WTC11 (cell line): ENCODE results near the gene PHKA1. TPM values are rescaled to one million over a fixed set of nuclear protein-coding genes. Genes with fewer than 3 reads are reported as not detected.
"Not testable (repeated sequence)": the region's sequence is repeated elsewhere in the genome, so short reads cannot be mapped to it uniquely, and the experiment has no call there.

Experiments
- ATAC-seq: fragments of 200-7000 bp; cut with Tn5 transposase; 2 replicates; pipeline ENCODE4 v1.10.0; 2021; ENCODE audit warnings: mild to moderate bottlenecking, moderate library complexity
- Bru-seq: library from RNA; stranded (reverse); fragments of 400-500 nt; gene quantifications from one replicate; lab custom pipeline; 2021; lab: Mats Ljungman, UMichigan
- CTCF ChIA-PET: fragments of 300-600 bp; sonication (Branson Sonifier 250); formaldehyde crosslinking; loops from one replicate; lab custom pipeline; 2021; ENCODE audit warnings: antibody characterized with exemption; lab: Charles Lee
- POLR2A ChIA-PET: fragments of 350-600 bp; sonication (Branson Sonifier 250); formaldehyde crosslinking; loops from one replicate; lab custom pipeline; 2021; ENCODE audit warnings: antibody characterized with exemption; lab: Charles Lee
- DNase-seq: peaks from one replicate; pipeline ENCODE4 v3.0.0; 2021; ENCODE audit warnings: low spot score
- H3K27ac Mint-ChIP-seq: 2 replicates; pipeline ENCODE4 v1.8.0; 2021; ENCODE audit warnings: mixed read lengths
- H3K27me3 Mint-ChIP-seq: 2 replicates; pipeline ENCODE4 v1.8.0; 2021; ENCODE audit warnings: low read depth, mild to moderate bottlenecking, moderate library complexity, mixed read lengths
- H3K36me3 Mint-ChIP-seq: 2 replicates; pipeline ENCODE4 v1.8.0; 2021; ENCODE audit warnings: mixed read lengths
- H3K4me1 Mint-ChIP-seq: 2 replicates; pipeline ENCODE4 v1.8.0; 2022; ENCODE audit warnings: mixed read lengths
- H3K4me3 Mint-ChIP-seq: 2 replicates; pipeline ENCODE4 v1.8.0; 2021; ENCODE audit warnings: mild to moderate bottlenecking, moderate library complexity, mixed read lengths
- H3K9me3 Mint-ChIP-seq: 2 replicates; pipeline ENCODE4 v1.8.0; 2021; ENCODE audit warnings: mixed read lengths
- EMX1 ChIP-seq: fragments of 250-450 bp; sonication (Bioruptor Pico); IDR thresholded peaks from 2 replicates; pipeline ENCODE4 v1.8.0; 2021; ENCODE audit warnings: mild to moderate bottlenecking
- KAT7 ChIP-seq: sonication (generic); formaldehyde crosslinking; IDR thresholded peaks from 2 replicates; pipeline ENCODE4 v1.8.1; 2023; ENCODE audit warnings: missing genetic modification reagents, mild to moderate bottlenecking, borderline replicate concordance
- NFYB ChIP-seq: sonication (generic); formaldehyde crosslinking; conservative IDR thresholded peaks from 2 replicates; pipeline ENCODE4 v1.8.0; 2022; ENCODE audit warnings: low read depth, missing genetic modification reagents
- RORB ChIP-seq: fragments of 250-450 bp; sonication (Bioruptor Pico); IDR thresholded peaks from 2 replicates; pipeline ENCODE4 v1.9.0; 2021; ENCODE audit warnings: mild to moderate bottlenecking
- SMAD3 ChIP-seq: sonication (generic); formaldehyde crosslinking; IDR thresholded peaks from 2 replicates; pipeline ENCODE4 v1.8.0; 2022; ENCODE audit warnings: missing genetic modification reagents, mild to moderate bottlenecking, borderline replicate concordance
- TCF7 ChIP-seq: sonication (generic); formaldehyde crosslinking; IDR thresholded peaks from 2 replicates; pipeline ENCODE4 v1.8.0; 2022; ENCODE audit warnings: mild to moderate bottlenecking, low read depth, missing genetic modification reagents, moderate library complexity
- TP53 ChIP-seq: sonication (generic); formaldehyde crosslinking; IDR thresholded peaks from 2 replicates; pipeline ENCODE4 v1.8.1; 2023; ENCODE audit warnings: mild to moderate bottlenecking, missing genetic modification reagents
- ZBTB21 ChIP-seq: sonication (generic); formaldehyde crosslinking; IDR thresholded peaks from 2 replicates; pipeline ENCODE4 v1.8.1; 2023; ENCODE audit warnings: mild to moderate bottlenecking, missing genetic modification reagents, borderline replicate concordance
- ZNF232 ChIP-seq: sonication (generic); formaldehyde crosslinking; IDR thresholded peaks from 2 replicates; pipeline ENCODE4 v1.8.0; 2022; ENCODE audit warnings: mild to moderate bottlenecking, missing genetic modification reagents
- ZNF423 ChIP-seq: fragments of 250-450 bp; sonication (Bioruptor Pico); IDR thresholded peaks from 2 replicates; pipeline ENCODE4 v2.1.2; 2022; ENCODE audit warnings: mild to moderate bottlenecking, moderate library complexity
- long read RNA-seq, 3 experiments: library from RNA in 1 of 3; library from capped mRNA in 1 of 3; library from polyadenylated mRNA in 1 of 3; unstranded in 2 of 3; stranded (forward) in 1 of 3; transcript quantifications; one replicate each; pipeline ENCODE4 v2.0.0, GENCODE V29; 2021
- total RNA-seq: library from RNA; stranded (reverse); gene quantifications from 3 replicates; pipeline ENCODE4 v1.2.3, GENCODE V29; 2021
- TF ChIP-seq, protein P1 (sequence below): sonication (generic); formaldehyde crosslinking; IDR thresholded peaks from 2 replicates; pipeline ENCODE4 v1.8.0; 2022; ENCODE audit warnings: mild to moderate bottlenecking, missing genetic modification reagents
- TF ChIP-seq, protein P2 (sequence below): sonication (generic); formaldehyde crosslinking; IDR thresholded peaks from 2 replicates; pipeline ENCODE4 v1.8.1; 2023; ENCODE audit warnings: mild to moderate bottlenecking, moderate library complexity, missing genetic modification reagents
- TF ChIP-seq, protein P3 (sequence below): fragments of 250-450 bp; sonication (Bioruptor Pico); IDR thresholded peaks from 2 replicates; pipeline ENCODE4 v1.8.0; 2021; ENCODE audit warnings: mild to moderate bottlenecking
- TF ChIP-seq, protein P4 (sequence below): fragments of 250-450 bp; sonication (Bioruptor Pico); IDR thresholded peaks from 2 replicates; pipeline ENCODE4 v1.9.0; 2021; ENCODE audit warnings: mild to moderate bottlenecking
- TF ChIP-seq, protein P5 (sequence below): sonication (generic); formaldehyde crosslinking; IDR thresholded peaks from 2 replicates; pipeline ENCODE4 v1.8.0; 2023; ENCODE audit warnings: missing genetic modification reagents

Gene PHKA1
- total RNA-seq: 8.5 to 9.9 TPM (median 8.8 TPM) in 3 replicates
- percentile 50 among the genes with signal in this experiment for Bru-seq, nascent RNA
- long read RNA-seq, experiment 1, full-length matches to known transcripts: 16 of 45 reads
- long read RNA-seq, experiment 1, partial matches to known transcripts: 8 of 45 reads
- long read RNA-seq, experiment 1, other reads (novel, unspliced or antisense): 21 of 45 reads
- long read RNA-seq, experiment 2, full-length matches to known transcripts: 1 of 16 reads
- long read RNA-seq, experiment 2, partial matches to known transcripts: 8 of 16 reads
- long read RNA-seq, experiment 2, other reads (novel, unspliced or antisense): 7 of 16 reads
- long read RNA-seq, experiment 3, partial matches to known transcripts: 0 of 1 reads
- long read RNA-seq, experiment 3, other reads (novel, unspliced or antisense): 1 of 1 reads

DNA sequence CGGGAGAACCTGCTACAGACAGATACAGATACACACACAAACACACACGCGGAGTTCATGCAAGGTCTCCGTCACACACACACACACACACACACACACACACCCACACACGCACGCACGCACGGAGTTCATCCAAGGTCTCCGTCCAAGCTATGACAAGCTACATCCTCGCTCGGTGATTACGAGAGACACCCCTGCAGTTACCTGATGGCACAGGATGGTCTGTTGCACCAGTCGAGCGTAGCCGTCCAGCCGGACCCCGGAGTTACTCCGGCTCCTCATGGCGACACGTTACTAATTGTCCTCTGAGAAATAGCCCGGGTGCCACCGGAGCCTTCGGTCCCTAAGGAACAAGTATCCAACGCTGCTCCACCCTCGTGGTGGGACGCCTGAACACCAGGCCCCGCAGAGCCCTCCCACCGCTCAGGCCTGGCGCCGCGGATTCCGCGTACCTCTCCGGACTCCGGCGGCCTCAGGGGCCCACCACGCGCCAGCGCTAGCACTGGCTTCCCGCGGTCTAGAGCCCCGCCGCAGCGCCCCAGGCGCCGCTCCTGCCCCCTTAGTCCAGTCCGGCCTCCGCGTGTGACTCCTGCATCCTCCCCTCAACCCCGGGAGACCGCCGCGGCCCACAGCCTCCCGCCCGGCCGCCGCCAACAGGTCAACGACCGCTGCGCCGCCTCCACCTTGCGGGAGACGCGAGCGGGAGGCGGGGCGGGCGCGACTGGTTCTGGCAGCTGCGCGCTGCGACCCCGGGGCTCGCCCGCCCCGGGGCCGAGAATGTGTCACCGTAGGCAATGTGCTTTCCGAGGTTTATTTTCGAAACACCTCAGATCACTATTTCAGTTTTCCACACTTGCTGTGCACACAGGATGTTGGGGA lies at the start of gene PHKA1:
Gene PHKA1 (minus strand): TSS at position 708 of the 879 bp plus-strand sequence. CDS start 426 bp downstream, at position 282.
- CTCF ChIA-PET: interaction anchor here (1.3 kb wide), 1 partner anchor 416 kb away, joined by 3 read pairs; no protein-coding TSS in a partner anchor
- H3K27ac Mint-ChIP-seq, H3K9me3 Mint-ChIP-seq, H3K27me3 Mint-ChIP-seq, POLR2A ChIA-PET, H3K36me3 Mint-ChIP-seq: not testable (repeated sequence)
- Mint-ChIP-seq H3K4me1 (peaks cover 15% of the 10 kb centered on the region), H3K4me3 (peak within 1 kb of the TSS; percentile 73)
- ATAC-seq (peak; percentile 77), DNase-seq (peak; percentile 51)
- TF ChIP-seq, protein P1, sequence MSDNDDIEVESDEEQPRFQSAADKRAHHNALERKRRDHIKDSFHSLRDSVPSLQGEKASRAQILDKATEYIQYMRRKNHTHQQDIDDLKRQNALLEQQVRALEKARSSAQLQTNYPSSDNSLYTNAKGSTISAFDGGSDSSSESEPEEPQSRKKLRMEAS: peak; percentile 35; the same call in 1 of the 2 replicates
- TF ChIP-seq, protein P2, sequence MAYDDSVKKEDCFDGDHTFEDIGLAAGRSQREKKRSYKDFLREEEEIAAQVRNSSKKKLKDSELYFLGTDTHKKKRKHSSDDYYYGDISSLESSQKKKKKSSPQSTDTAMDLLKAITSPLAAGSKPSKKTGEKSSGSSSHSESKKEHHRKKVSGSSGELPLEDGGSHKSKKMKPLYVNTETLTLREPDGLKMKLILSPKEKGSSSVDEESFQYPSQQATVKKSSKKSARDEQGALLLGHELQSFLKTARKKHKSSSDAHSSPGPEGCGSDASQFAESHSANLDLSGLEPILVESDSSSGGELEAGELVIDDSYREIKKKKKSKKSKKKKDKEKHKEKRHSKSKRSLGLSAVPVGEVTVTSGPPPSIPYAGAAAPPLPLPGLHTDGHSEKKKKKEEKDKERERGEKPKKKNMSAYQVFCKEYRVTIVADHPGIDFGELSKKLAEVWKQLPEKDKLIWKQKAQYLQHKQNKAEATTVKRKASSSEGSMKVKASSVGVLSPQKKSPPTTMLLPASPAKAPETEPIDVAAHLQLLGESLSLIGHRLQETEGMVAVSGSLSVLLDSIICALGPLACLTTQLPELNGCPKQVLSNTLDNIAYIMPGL (CRISPR knock-in tag): 0 out of 2 replicates have a peak, but pooled peaks have one; percentile 44
- TF ChIP-seq ZNF423 (CRISPR knock-in tag): peak; percentile 17; the same call in 1 of the 2 replicates

DNA sequence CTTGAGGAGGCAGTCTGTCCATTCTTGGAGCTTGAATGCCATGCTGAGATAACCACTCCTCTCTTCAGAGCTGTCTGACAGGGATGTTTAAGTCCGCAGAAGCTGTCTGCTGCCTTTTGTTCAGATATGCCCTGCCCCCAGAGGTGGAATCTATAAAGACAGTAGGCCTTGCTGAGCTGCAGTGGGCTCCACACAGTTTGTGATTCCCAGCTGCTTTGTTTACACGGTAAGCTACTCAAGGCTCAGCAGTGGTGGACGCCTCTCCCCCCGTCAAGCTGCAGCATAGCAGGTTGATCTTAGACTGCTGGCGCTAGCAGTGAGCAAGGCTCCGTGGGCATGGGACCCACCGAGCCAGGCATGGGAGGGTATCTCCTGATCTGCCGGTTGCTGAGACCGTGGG lies 46.3 kb upstream of the PHKA1 start:
- H3K9me3 Mint-ChIP-seq, CTCF ChIA-PET, H3K4me3 Mint-ChIP-seq, POLR2A ChIA-PET, DNase-seq, H3K27me3 Mint-ChIP-seq, H3K36me3 Mint-ChIP-seq, H3K27ac Mint-ChIP-seq, H3K4me1 Mint-ChIP-seq: not testable (repeated sequence)
- ATAC-seq: peak; percentile 60

DNA sequence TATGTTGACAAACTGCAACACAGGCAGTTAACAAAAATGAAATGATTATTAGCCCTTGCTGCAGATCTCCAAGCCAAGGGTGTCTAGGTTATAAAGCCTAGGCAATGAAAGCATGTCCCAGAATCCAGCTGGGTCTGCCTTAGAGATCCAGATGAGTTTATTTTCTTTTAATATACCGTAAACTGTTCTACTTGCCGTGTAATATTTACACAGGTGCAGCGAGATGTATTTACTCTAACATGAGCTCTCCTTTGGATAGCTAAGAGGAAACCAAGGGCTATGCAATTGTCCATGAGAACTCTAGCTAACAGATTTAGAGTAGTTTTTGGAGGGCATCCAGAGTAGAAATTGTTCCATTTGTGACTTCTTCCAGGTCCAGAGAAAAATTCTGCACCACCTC lies 34.4 kb upstream of the PHKA1 start:
- H3K27me3 Mint-ChIP-seq, DNase-seq, H3K4me3 Mint-ChIP-seq, H3K36me3 Mint-ChIP-seq, ATAC-seq, H3K4me1 Mint-ChIP-seq, H3K9me3 Mint-ChIP-seq, H3K27ac Mint-ChIP-seq, CTCF ChIA-PET, POLR2A ChIA-PET: not testable (repeated sequence)

DNA sequence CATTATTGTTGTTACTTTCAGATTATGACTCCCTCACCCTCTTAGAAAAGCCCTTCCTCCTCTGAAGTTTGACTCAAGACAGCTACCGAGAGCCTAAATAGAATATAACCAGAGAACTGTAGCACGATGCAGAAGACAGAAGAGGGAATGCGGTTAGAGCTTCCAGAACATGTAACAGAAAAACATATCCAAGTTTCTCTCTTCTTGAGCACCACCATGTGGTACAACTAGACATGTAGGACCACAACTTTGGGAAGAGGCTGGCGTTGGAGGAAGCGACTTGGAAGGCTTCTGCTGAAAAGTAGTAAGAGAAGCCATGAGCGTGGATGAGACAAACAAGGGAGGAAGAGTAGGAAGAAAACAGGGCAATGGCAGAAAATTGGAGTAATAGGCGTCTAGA lies 31.4 kb upstream of the PHKA1 start:
- H3K4me3 Mint-ChIP-seq, POLR2A ChIA-PET, H3K36me3 Mint-ChIP-seq, H3K9me3 Mint-ChIP-seq, H3K27ac Mint-ChIP-seq, H3K27me3 Mint-ChIP-seq, H3K4me1 Mint-ChIP-seq, ATAC-seq, CTCF ChIA-PET, DNase-seq: not testable (repeated sequence)

DNA sequence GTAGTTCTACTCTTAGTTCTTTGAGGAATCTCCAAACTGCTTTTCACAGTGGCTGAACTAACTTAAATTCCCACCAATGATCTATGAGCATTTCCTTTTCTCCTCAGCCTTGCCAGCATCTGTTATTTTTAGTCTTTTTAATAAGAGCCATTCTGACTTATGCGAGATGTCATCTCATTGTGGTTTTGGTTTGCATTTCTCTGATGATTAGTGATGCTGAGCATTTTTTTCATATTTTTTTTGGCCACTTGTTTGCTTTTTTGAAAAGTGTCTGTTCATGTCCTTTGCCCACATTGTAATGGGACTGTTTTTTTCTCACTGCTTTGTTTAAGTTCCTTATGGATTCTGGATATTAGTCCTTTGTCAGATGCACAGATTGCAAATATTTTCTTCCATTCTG lies 21.5 kb upstream of the PHKA1 start:
- Mint-ChIP-seq H3K9me3 (peaks cover 17% of the 10 kb centered on the region), H3K4me1 (peaks cover 33% of the 10 kb centered on the region), H3K27ac (no peak overlapping the region), H3K27me3 (peaks cover 18% of the 10 kb centered on the region), H3K36me3 (no peaks in the 10 kb centered on the region; the same call in 1 of the 2 replicates), H3K4me3 (no peak overlapping the region)
- ChIA-PET CTCF (no interaction called here), POLR2A (no interaction called here)
- DNase-seq (no peak), ATAC-seq (no peak)
- no peak for TF ChIP-seq RORB (CRISPR knock-in tag)
- TF ChIP-seq EMX1: no peak
- TF ChIP-seq SMAD3 (CRISPR knock-in tag): no peak
- no peak for TF ChIP-seq NFYB (CRISPR knock-in tag)
- TF ChIP-seq, protein P3, sequence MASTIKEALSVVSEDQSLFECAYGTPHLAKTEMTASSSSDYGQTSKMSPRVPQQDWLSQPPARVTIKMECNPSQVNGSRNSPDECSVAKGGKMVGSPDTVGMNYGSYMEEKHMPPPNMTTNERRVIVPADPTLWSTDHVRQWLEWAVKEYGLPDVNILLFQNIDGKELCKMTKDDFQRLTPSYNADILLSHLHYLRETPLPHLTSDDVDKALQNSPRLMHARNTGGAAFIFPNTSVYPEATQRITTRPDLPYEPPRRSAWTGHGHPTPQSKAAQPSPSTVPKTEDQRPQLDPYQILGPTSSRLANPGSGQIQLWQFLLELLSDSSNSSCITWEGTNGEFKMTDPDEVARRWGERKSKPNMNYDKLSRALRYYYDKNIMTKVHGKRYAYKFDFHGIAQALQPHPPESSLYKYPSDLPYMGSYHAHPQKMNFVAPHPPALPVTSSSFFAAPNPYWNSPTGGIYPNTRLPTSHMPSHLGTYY (CRISPR knock-in tag): no peak
- TF ChIP-seq KAT7: no peak
- TF ChIP-seq, protein P4, sequence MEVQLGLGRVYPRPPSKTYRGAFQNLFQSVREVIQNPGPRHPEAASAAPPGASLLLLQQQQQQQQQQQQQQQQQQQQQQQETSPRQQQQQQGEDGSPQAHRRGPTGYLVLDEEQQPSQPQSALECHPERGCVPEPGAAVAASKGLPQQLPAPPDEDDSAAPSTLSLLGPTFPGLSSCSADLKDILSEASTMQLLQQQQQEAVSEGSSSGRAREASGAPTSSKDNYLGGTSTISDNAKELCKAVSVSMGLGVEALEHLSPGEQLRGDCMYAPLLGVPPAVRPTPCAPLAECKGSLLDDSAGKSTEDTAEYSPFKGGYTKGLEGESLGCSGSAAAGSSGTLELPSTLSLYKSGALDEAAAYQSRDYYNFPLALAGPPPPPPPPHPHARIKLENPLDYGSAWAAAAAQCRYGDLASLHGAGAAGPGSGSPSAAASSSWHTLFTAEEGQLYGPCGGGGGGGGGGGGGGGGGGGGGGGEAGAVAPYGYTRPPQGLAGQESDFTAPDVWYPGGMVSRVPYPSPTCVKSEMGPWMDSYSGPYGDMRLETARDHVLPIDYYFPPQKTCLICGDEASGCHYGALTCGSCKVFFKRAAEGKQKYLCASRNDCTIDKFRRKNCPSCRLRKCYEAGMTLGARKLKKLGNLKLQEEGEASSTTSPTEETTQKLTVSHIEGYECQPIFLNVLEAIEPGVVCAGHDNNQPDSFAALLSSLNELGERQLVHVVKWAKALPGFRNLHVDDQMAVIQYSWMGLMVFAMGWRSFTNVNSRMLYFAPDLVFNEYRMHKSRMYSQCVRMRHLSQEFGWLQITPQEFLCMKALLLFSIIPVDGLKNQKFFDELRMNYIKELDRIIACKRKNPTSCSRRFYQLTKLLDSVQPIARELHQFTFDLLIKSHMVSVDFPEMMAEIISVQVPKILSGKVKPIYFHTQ (CRISPR knock-in tag): no peak
- TF ChIP-seq ZBTB21 (CRISPR knock-in tag): no peak
- TF ChIP-seq TCF7 (CRISPR knock-in tag): no peak
- no peak for TF ChIP-seq TP53
- no peak for TF ChIP-seq ZNF232 (CRISPR knock-in tag)
- TF ChIP-seq, protein P5, sequence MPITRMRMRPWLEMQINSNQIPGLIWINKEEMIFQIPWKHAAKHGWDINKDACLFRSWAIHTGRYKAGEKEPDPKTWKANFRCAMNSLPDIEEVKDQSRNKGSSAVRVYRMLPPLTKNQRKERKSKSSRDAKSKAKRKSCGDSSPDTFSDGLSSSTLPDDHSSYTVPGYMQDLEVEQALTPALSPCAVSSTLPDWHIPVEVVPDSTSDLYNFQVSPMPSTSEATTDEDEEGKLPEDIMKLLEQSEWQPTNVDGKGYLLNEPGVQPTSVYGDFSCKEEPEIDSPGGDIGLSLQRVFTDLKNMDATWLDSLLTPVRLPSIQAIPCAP: no peak
